ENCODE data around the gene WSCD2. TPM values are rescaled to one million over a fixed set of nuclear protein-coding genes. Genes with fewer than 3 reads are reported as not detected.

The WSCD2 gene
- polyA plus RNA-seq, 5 donors, result 0.25 to 0.85 (median 0.34) TPM

DNA sequence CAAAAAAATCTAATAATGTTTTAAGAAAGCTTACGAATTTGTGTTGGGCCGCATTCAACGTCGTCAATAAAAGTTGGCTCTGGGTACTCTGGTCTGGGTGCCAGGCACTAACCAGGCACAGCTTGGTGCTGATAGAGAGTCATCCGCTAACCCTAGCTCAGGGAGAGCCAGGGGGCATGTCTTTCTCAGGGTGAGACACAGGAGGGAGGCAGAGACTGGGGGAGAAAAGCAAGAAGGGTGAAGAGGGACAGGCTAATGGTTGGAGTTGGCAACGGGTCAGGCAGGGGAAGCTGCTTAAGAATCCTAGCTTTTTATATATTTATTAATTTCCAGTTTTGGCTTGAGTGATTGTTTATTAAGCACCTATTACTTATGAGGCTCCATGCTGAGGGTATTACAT is 105.1 kb downstream of the WSCD2 start:
- DNase-seq, result peak in 1 of 2 donors; percentile 9

DNA sequence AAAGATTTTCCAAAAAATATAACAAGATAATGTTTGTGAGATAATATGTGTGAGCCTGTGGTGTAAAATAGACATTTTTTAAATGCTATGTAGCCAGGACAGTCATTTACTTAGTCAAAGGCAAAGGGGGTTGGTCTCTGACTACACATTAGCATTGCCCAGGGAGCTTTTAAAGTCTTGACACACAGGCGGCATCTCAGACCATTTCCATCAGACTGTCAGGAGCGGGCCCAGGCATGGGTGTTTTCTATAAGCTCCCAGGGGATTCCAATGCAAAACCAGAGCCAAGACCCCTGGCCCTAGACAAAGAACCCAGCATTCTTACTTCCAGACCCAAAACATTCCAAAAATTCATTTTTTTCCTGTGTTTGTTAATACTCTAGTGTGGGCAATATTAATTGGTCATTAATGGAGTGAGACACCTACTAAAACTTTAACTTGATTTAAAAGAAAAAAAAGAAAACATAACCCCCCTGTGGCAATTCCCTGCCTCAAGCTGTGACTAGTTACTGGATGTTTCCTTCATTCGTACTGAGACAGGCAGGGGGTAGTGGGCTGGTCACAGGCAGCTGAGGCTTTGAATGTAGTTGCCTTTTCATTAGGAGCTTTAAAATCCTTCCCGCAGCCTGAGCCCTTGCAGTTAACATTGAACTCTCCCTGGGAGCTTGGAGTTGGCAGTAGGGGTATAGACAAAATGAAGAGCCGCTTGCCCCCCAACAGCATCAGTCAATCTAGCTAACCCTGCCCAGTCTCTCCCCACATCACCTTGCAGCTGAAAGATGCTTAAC is 106.3 kb downstream of the WSCD2 start:
- DNase-seq, result no peak

DNA sequence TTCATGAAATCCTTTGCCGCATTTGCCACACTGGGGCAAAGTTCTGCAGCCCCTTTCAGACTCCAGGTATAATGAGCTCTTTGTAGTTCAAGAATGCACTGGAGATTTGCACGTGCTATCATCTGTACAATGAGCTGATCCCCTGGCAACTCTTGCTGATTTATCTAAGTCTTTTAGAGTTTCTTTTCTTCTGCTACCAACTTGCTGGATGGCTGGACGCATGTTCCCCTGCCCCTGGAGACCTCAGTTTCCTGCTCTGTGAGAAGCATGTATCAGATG is 106.8 kb downstream of the WSCD2 start:
- DNase-seq, result no peak

DNA sequence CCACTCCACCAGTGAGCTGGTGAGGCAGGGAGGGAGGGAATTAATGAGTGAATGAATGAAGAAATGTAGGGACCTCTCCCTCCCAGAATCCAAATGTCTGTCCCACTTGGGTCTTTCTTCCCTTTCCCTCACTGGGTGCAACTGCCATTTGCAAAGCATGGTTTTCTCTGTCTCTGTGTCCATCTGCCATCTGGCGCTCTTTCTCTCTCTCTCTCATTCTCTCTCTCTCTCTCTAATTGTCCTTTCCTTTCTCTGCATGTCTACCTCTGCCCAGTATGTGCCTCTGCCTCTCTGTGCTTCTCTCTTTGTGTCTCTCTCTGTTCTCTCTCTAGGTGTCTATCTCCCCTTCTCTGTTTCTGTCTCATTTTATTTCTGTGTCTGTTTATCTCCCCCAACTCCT is 107.3 kb downstream of the WSCD2 start:
- no peak for DNase-seq

DNA sequence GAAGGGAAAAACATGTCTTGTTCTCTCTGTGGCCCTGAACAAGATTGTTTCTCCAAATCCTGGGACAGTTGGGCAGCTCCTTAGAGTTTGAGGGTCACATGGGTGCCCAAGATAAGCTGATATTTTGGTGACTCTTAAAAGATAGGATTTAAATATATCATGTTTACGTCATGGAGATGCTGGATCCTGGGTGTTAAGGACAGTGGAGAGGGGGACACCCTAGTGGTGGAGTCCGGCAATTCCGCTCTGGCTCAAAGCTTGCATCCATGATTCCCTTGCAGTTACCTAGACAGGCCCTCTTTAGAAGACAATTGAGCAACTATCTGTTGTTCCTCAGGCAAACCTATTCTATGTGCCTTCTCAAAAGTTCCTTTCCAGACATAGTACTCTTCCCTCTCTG is 108.2 kb downstream of the WSCD2 start:
- DNase-seq, result no peak

DNA sequence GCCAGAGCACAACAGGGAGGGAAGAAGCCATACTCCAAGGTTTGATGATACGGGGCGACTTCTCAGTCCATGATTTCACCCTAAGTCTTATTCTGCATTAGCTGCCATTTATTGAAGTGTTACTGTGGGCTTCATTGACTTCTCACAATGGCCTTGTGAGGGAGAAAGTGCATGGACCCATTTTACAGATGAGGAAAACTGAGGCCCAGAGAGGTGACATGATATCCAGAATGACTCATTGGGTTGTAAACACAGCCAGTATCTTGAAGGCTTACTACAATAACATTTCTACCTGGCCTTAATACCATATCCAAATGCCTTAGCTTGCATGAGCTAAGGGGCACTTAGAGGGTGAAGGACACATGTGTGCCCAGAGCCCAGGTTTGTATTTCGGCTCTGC is 109.4 kb downstream of the WSCD2 start:
- DNase-seq, result no peak

DNA sequence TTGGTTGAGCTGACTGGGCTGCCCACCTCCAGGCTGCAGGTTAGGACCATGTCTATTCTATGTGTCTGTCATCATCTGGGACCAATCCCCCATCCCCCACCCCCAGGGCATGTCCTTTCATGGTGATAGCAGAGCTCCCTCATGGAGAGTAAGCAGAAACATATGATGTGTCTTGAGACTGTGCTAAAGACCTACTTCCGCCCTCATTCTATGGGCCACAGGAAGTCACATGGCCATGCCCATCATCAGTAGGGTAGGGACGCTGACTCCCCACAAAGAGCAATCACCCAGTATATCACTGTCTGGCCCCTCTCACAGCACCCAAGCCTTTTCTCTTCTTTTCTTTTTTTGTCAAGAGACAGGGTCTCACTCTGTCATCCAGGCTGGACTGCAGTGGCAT is 110.3 kb downstream of the WSCD2 start:
- DNase-seq, result no peak

DNA sequence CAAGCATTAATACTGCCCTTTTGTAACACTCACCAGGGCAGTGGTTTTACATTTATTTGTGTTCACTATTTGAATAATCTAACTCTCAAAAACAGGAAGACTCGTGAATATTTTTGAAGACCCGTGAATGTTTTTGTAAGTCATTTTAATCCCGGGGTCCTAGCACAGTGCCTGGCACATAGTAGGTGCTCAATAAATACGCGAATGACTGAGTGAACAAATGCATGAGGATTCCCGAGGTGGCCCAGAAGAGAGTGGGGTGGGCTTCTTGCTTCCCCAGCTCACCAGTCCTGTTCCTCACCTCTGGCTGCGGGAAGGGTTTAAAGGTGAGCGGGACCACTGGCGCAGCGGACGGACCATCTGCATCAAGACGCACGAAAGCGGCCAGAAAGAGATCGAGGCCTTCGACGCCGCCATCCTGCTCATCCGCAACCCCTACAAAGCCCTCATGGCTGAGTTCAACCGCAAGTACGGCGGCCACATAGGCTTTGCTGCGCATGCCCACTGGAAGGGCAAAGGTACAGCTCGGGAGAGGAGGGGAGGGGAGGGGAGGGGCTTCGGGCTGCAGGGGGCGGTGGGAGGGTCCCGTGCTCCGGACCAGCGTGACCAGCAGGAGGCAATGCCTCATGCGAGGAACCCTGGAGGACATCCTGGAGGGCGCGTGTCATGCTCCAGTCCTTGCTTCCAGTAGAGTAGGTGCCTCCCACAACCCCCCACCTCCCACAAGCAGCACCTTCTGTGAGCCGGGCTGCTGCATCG is 111.1 kb downstream of the WSCD2 start:
- no peak for DNase-seq

DNA sequence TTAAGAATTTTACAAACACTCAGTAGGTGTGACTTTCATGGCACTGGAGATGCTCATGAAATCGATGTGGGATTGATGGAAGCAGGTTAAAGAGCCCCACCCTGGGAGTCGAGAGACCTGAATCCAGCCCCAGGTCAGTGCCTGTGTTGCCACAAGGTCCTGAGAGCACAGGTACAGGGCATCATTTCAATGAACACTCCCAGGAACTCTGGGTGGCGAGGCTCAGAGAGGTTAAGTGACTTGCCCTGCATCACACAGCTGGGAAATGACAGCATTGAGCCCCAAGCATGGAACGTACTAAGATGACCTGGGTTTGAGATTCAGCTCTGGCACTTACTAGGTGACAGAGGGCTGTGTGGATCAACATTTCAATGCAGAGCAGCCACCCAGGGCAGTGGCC is 111.8 kb downstream of the WSCD2 start:
- DNase-seq, result no peak

DNA sequence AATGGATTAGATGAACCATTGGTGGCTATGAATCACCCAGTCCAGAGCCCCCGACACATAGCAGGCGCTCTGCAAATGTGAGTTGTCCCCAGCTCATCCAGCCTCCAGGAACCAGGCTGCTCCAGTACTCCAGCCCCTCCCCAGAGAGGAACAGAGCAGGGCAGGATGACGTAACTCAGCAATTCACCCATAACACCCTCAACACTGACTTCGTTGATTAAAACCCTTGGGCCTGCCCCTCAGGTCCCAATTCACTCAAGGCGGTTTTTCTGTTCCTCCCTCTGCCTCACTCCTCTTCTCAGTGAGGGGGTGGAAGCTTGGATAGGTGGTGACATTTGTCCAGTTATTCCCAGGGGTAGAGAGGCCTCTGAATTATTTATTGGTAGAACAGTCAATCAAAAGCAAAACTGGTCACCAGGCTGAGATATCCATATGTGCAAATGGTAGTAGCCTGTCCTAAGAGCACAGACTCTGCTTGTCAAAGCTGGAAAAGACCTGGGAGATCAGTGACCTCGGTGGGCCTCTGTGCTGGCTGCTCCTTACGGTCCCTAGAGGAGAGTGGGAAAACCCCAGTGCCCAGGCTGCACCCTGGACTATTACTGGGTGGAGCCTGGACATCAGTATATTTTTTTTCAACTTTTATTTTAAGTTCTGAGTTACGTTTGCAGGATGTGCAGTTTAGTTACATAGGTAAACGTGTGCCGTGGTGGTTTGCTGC is 113.1 kb downstream of the WSCD2 start:
- DNase-seq, result no peak

DNA sequence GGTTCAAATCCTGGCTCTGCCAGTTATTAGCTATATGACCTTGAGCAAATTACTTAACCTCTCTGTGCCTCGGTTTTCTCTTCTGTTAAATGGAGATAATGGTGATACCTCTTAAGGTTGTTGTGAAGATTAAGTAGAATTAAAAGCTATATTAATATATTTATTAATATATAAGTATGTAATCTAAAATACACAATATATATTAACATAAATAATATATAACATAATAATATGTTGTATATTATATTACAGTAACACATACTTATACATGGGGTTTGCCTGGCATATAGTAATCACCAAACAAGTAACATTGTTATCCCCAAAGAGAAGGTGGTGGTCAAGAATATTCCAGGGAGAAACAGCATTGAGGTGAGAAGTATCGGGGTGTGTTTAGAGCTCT is 118.0 kb downstream of the WSCD2 start:
- DNase-seq, result no peak

DNA sequence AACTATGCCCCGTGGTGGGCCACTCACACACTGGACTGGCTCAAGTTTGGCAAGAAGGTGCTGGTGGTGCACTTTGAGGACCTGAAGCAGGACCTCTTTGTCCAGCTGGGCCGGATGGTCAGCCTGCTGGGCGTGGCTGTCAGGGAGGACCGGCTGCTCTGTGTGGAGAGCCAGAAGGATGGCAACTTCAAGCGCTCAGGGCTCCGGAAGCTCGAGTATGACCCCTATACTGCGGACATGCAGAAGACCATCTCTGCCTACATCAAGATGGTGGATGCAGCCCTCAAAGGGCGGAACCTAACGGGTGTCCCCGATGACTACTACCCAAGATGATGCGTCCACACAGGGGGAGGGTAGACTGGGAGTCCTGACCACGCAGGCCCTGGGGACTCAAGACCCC is 118.9 kb downstream of the WSCD2 start:
- DNase-seq, result no peak

DNA sequence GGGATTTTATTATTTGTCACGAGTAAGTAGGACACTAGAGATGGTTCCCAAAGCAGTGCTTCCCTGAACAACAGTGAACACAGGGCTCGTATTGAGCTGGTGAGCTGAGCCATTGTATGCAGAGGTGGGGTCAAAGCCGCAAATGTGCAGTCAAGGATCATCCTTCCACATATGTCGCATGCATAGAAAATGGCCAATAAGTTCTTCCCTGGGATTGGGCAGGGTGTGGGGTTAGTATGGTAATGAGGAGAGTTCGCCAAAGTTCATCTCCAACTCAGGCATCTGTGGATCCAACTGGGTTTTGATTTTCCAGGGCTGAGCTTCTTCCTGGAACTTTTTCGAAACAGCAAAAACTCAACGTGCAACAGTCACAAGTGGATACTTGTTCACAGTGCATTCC is 123.4 kb downstream of the WSCD2 start:
- no peak for DNase-seq

DNA sequence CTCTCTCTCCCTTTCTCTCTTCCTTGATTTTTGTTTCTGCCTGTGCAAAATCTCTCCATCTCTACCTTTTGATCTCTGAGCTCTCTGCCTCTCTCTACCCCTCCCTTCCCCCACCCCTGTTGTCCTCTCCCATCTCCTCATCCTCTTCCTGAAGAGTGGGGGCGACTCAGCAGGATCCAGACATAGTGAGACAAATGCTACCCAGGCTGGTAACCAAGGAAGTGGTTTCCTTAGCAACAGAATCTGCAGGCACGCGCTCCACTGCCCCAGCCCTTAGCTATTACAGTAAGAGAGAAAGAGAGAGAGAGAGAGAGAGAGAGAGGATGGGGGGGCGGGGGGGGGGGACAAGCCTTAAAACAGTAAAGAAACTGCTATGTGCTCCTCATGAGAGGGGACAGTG is 124.5 kb downstream of the WSCD2 start:
- no peak for DNase-seq

DNA sequence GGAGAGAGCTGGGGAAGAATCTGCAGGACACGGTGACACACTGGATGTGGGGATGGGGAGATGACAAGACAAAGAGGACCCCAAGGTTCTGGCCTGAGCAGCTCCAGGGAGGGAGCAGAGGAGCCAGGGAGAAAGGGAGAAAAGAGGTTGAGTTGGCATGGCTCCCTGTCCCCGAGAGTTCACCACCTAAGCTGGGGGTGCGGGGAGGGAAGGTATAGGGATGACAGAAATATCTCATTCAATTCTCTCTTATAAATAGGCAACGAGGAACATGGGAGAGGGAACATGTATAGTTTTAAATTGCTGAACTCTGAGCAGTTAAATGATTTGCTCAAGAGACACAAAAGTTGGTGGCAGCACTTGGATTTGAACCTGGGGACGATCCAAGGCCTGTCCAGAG is 124.9 kb downstream of the WSCD2 start:
- no peak for DNase-seq

DNA sequence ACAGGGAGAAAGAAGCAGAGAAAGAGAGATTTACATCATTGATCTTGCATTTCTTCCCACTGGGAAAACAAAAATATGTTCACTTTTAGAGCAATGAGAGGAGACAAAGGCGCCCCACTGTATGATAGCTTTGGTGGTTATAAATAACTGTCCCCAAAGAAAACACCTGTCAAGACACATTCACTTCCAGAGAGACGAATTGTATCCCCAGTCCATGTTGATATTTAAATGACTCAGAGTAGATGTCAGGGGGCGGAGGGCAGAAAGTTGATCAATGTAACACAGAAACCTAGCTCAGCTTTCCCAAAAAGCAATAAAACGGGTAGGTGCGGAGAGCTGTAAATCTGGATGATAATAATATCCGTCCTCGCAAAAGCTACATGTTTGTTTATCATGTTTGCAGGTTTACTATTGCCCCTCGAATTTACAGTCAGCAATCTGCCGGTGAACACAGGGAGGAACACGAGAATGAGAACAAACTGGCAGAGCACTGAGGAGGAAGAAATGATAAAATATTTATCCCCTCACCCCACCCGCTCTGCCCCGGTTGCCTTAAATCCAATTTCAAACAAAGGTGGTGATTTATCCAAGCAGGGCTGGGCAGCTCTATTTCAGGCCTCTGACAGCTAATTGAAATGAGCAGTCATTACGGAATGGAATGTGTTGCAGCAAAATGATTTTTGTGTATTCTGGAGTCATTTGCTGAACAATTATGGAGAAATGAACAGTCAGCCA is 125.6 kb downstream of the WSCD2 start:
- DNase-seq, result no peak

DNA sequence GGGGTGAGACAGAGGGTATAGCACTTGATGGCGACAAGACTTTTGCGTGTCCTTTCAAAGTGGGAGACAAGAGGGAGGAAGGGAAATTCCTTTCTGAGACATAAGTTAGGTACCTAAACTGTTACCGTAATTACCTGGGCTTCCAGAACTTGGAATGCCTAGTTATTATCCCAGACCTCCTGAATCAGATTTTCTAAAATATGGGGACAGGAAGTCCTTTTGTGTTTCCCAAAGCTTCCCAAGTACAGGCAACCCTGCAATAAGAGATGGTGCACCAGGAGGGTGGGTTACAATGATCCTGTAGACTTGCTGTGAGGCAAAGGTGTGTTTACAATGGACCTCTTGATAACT is 126.1 kb downstream of the WSCD2 start:
- DNase-seq, result no peak

DNA sequence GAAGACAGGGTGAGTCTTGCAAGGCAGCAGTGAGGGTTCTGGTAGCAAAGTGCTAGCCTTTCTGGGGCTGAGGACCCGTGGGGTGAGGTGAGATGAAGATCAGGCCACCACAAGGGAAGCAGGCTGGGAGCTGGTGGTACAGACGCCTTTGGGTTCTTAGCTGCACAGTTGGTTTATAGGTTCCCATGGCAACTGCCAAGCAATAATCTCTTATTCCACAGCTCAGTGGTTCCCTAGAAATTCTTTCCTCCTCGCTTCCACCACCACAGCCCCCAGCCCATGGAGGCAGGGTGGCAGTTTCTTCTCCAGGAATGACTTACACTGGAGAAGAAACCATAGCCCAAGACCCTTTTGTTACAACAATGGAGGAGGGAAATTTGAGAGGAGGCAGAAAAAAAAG is 127.9 kb downstream of the WSCD2 start:
- DNase-seq, result no peak

DNA sequence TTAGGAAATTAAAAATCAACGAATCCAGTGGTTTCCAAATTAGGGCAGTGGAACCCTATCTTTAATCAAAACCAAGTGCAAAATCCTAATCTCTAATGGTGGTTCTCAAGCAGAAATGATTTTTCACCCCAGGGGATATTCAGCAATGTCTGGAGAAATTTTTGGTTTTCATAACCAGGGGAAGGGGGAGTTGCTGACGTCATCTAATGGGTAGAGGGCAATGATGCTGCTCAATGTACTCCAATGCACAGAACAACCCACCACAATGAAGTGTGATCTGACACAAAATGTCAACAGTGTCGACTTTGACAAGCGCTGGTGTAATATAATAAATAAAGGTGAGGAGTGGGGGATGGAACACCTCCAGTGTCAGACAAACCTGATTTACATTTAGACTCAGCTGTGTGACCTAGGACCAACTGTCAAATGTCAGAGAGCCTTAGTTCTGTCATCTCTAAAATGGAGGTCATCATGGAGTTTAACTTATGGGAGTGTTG is 128.6 kb downstream of the WSCD2 start:
- DNase-seq, result no peak

DNA sequence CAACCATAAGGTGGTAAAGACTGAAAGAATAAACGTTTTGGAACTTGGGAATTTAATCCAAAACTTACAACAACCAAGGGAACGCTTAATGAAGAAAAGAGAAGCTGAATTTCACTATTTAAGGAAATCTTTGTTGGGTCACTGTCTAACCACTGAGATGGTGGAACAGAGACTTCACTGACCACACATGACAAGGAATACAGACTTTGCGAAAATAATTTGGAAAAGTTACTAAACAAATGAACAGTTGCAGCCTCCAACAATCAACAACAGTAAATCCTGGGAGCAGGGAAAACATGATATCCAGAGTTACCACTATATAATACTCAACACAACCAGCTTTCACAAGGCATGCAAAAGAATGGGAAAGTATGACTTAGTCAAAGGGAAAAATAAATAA is 131.0 kb downstream of the WSCD2 start:
- no peak for DNase-seq

DNA sequence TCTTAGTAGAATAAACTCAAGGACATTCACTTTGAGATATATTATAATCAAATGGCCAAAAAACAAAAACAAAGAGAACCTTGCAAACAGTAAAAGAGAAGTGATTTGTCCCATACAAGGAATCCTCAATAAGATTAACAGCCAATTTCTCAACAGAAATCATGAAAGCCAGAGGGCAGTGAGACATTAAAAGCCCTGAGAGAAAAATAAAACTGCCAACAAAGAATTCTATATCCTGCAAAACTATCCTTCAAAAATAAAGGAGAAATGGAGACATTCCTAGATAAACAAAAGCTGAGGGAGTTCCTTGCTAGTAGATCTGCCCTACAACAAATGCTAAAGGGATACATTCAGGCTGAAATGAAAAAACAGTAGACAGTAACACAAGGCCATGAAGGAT is 131.9 kb downstream of the WSCD2 start:
- DNase-seq, result no peak

DNA sequence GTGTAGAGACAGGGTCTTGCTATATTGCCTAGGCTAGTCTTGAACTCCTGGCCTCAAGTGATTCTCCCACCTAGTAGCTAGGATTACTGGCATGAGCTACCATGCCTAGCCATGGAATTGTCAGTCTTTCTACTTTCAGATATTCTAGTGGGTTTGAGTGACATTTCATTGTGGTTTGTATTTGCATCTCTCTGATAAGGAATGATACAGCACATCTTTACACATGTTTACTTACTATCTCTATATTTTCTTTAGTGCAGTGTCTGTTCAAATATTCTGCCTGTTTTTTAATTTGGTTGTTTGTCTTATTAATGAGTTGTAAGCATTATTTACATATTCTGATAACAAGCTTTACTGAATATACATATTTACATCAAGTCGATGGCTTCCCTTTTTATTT is 136.4 kb downstream of the WSCD2 start:
- DNase-seq, result no peak
